NCI-H82 treated with DMSO at 0.1 percent for 48 hours (cell line): ENCODE data around the gene RNF115.
"Not testable (repeated sequence)": the region's sequence is repeated elsewhere in the genome, so short reads cannot be mapped to it uniquely, and the experiment has no call there.

Source experiments
- DNase-seq: peaks from one replicate; lab custom pipeline; 2025; ENCODE audit not compliant: unreplicated experiment; lab: John Stamatoyannopoulos, UW

Gene RNF115

GRCh38 chr1:145828367-145829026, 4.6 kb upstream of the RNF115 start:
- no peak for DNase-seq

DNA sequence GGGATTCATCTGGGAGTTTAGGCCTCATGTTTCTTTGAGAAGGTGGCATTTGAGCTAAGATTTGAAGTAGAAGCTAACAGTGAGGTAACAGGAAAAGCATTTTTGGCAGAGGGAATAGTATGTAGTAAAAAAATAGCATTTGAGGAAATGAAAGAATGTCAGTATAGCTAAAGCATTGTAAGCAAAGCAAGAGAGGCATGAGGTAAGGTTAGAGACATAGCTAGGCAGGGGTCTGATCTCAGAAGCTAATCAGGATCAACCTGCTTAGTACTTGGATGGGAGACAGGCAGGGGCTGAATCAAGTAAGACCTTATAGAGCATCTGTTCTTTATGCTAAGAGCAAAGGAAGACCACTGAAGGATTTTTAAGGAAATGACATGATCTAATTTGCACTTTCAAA, 4.1 kb upstream of the RNF115 start:
- DNase-seq: no peak

GRCh38 chr1:145826030-145826429, 2.1 kb upstream of the RNF115 start:
- DNase-seq: no peak

DNA sequence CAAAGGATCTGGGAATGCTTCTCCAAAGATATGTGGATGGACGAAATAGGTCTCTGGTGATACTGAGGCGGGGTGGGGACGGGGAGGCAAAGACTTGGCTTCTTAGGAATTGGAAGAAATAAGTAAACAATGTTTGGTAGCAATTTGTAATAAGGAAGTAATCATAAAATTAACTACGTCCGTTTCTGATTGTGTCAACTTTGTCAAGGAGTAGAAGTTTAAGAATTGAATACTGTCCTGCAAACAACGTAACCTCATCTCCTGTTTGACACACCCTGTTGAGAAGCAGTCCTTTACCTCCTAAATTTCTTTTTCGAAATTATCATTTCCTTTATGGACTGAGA, 576 bp upstream of the RNF115 start:
- DNase-seq: no peak

DNA sequence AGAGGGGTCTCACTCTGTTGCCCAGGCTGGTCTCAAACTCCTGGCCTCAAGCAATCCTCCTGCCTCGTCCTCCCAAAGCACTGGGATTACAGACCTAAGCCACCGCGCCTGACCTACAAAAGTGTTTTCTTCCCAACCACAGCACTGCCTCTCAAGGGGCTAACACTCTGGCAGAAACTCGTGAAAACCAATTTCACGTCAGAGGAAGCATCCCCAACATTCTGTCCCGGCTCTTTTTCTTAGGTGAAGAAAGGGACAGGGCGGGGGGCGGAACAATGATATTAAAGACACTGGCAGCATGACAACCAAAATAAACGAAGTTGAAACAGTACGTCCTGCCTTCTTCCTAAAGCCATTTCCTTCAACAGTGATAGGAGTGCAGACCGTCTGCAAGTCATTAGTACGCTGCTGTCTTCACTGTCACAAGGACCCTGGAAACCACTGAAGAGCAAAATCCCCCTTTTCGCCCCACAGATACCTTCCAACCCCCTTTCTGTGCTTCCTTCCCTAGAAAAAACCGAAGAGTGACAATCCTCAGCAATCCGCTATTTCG, 1.0 kb downstream of the RNF115 start:
- not testable (repeated sequence) for DNase-seq

- not testable (repeated sequence) for DNase-seq
Measured at GRCh38 chr1:145818095-145818494, 5.8 kb downstream of the RNF115 start.

GRCh38 chr1:145812977-145813810, 10.7 kb downstream of the RNF115 start:
- not testable (repeated sequence) for DNase-seq

DNA sequence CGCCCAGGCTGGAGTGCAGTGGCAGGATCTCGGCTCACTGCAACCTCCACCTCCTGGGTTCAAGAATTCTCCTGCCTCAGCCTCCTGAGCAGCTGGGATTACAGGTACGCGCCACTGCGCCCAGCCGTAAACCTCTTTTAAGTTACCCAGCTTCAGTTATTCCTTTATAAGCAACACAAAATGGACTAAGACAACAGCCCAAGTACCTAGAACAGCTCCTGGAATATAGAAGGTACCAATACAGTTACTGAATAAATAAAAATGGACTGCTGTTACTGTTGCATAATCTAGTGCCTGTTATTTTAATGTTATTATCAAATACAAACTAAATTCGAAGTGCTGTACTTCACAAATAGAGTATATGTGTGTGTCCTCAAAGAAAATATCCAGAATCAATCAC, 17.1 kb downstream of the RNF115 start:
- no peak for DNase-seq

DNA sequence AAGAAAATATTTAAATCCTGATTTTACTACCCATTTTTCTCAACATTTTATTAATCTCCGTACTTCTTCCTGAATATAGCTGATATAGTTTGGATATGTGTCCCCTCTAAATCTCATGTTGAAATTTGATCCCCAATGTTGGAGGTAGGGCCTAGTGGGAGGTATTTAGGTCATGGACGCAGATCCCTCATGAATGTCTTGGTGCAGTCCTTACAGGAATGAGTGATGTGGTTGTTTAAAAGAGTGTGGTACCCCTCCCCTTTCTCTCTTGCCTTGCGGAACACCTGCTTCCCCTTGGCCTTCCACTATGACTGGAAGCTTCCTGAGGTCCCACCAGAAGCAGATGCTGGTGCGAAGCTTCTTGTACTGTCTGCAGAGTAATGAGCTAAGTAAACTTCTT, 17.5 kb downstream of the RNF115 start:
- DNase-seq: no peak

DNA sequence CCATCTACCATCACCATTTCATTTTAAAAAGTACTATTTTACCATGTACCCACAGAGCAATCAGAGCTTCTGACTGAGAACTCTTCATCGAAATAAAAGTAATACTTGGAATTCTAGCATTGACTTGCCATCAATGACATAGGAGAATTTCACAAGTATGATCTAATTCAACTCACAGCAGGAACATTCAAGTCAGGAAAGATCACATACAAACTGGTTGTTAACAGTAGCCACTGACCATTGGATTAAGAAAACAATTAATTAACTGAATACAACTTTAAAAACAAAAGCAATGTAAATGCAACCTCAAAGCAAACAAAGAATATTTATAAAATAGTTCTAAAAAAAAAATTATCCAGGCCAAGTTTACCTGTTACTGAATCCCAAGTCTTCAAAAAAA, 18.8 kb downstream of the RNF115 start:
- no peak for DNase-seq

DNA sequence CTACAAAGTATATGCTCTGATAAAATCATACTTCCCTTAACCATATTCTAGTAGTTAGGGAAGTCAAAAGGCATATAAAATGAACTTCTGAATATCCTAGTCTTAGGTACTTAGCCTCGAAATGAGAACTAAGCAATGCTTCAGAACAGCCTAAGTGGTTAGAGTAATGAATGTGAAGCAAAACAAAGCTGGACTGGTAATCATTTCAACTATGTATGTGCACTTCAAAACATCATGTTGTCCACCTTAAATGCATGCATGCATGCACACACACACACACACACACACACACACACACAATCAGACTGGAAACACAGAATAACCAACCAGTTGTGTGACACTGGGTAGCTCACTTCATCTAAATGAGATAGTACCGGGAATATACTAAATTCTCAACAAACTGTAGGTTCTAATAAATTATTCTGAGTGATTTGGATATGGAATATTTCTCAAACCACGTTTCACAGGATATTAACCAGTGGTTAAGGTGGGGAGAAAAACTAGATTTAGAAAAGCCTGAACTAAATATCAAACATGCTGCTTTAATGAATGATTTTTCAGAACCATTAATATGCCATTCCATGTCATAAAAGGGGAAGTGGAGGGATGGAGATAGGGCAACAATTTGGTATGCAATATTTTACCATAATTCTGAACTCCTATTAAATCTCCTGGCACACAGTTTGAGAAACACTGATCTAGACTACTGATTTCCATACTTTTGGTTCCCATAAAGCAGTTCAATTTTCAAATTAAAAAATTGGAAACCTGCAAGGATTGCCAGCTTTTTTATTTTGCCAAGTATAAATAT, 19.5 kb downstream of the RNF115 start:
- no peak for DNase-seq

GRCh38 chr1:145799806-145800205, 24.1 kb downstream of the RNF115 start:
- no peak for DNase-seq

DNA sequence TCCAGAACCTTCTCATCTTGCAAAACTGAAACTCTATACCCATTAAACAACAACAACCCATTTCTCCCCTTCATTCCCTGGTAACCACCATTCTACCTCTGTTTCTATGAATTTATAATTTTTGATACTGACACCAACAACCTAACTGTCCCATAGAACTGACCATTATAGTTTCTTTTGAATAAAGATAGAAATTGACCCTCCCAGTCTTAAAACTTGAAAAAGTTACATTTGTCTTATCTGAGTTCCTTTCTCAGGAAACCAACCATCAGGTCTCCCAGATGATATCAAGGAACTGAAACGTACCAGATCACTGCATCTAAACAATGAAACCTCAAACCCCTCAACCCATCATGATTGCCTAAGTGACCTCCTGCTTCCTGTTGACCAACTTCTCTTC, 27.1 kb downstream of the RNF115 start:
- DNase-seq: no peak

- no peak for DNase-seq
Measured at GRCh38 chr1:145795257-145795881, 28.5 kb downstream of the RNF115 start.

DNA sequence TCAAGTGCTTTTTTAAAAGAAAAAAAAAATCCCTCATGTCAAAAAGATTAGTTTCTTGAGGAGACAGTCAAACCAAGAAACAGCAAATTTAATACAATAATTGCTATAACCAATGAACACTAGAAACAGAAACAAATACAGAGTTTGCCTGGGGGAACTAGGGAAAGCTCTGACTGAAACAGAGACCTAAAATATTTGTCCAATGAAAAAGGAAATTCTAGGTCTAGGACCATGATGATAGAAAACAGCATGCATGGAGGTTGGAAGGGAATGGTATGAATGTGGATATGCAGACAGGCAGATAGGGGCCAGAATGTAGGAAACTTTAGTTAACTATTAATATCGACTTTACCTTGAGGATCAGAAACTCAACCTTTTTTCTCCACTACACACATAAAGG, 31.4 kb downstream of the RNF115 start:
- no peak for DNase-seq

DNA sequence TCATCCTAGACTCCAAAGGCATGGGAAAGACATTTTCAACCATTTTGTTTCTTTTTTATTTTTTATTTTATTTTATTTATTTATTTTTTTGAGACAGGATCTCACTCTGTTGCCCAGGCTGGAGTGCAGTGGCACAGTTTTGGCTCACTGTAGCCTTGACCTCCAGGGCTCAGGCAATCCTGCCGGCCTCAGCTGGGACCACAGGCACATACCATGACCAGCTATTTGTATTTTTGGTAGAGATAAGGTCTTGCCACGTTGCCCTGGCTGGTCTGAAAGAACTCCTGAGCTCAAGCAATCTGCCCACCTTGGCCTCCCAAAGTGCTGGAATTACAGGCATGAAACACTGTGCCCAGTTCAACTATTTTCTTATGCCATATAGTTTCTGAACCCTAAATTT, 32.0 kb downstream of the RNF115 start:
- not testable (repeated sequence) for DNase-seq

- no peak for DNase-seq
Measured at GRCh38 chr1:145788580-145788979, 35.3 kb downstream of the RNF115 start.

- no peak for DNase-seq
Measured at GRCh38 chr1:145786271-145786670, 37.6 kb downstream of the RNF115 start.

DNA sequence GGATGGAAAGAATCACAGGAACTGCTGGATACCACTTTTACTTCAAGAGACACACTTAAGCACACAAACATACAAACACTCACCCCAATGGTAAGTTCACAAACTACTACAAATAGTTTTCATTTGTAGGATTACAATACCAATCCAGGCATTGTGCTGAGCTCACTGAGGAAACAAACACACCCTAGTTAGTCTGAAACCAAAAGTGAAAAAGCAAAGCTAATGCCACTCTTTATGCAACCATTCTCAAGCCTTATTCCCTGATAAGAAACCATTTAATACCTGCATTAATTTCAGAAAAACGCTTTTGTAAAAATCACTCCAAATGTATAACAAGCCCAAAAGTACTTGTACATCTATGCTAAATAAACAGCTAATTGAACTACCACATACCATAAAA, 38.3 kb downstream of the RNF115 start:
- DNase-seq: no peak

- no peak for DNase-seq
Measured at GRCh38 chr1:145784409-145784808, 39.5 kb downstream of the RNF115 start.
